HepG2 (cell line): Measurements from ENCODE around the gene GLIS1. TPM values are rescaled to one million over a fixed set of nuclear protein-coding genes. Genes with fewer than 3 reads are reported as not detected.

Experiments used
- ATAC-seq: fragments of 200-7000 bp; cut with Tn5 transposase; 3 replicates; pipeline ENCODE4 v1.9.1; 2020; ENCODE audit warnings: mild to moderate bottlenecking, moderate library complexity
- BruUV-seq: library from RNA; stranded (reverse); fragments of 400-500 nt; replicated peaks from 2 replicates; lab custom pipeline; 2021; lab: Mats Ljungman, UMichigan
- CTCF ChIA-PET: fragments of 300-600 bp; formaldehyde crosslinking; extraction: SDS; loops from one replicate; lab custom pipeline; 2021; ENCODE audit warnings: low total read pairs, inconsistent platforms, low intra/inter-chr PET ratio; lab: Yijun Ruan, JAX
- POLR2A ChIA-PET: fragments of 350-600 bp; sonication (Branson Sonifier 250); formaldehyde crosslinking; loops from one replicate; lab custom pipeline; 2020; ENCODE audit warnings: antibody characterized with exemption, inconsistent platforms; lab: Yijun Ruan, JAX
- DNase-seq: peaks from one replicate; pipeline ENCODE4 v3.0.0-alpha.2; 2015; ENCODE audit warnings: low spot score
- FAIRE-seq: peaks from 3 replicates; lab custom pipeline; 2011; peaks lifted over from hg19 to GRCh38; lab: Jason Lieb, UNC
- H2AFZ ChIP-seq: one replicate; pipeline ENCODE4 v1.6.1; 2011; ENCODE audit warnings: low read length, inconsistent platforms
- H3K27ac ChIP-seq: fragments of 300-600 bp; 3 replicates; pipeline ENCODE4 v1.8.0; 2011; ENCODE audit warnings: mixed run types, mild to moderate bottlenecking, mixed read lengths, low read length, inconsistent platforms; ENCODE audit not compliant: insufficient read depth; ENCODE audit errors: extremely low read length
- H3K27me3 ChIP-seq, 2 experiments: fragments of 200-600 bp in 1 of 2; 2 replicates in 1 of 2; 3 replicates in 1 of 2; pipeline versions ENCODE4 v1.6.0 to v1.8.0; 2011; ENCODE audit warnings: low read length in 2 of 2, mild to moderate bottlenecking in 2 of 2, moderate library complexity in 2 of 2, inconsistent platforms in 1 of 2; ENCODE audit not compliant: insufficient read depth in 2 of 2, control insufficient read depth in 1 of 2
- H3K36me3 ChIP-seq, 2 experiments: fragments of 200-600 bp in 1 of 2; replicated peaks in 1 of 2; 2 replicates in 1 of 2; 3 replicates in 1 of 2; pipeline versions ENCODE4 v1.5.1 to v1.8.0; 2011; ENCODE audit warnings: low read length in 2 of 2, inconsistent platforms in 1 of 2; ENCODE audit not compliant: insufficient read depth in 2 of 2, control insufficient read depth in 1 of 2
- H3K4me1 ChIP-seq: 2 replicates; pipeline ENCODE4 v1.5.1; 2012; ENCODE audit warnings: low read length, inconsistent platforms; ENCODE audit not compliant: insufficient read depth
- H3K4me2 ChIP-seq: 2 replicates; pipeline ENCODE4 v1.6.0; 2011; ENCODE audit warnings: low read depth, low read length, inconsistent platforms
- H3K4me3 ChIP-seq, 3 experiments: fragments of 200-600 bp in 1 of 3; sonication (generic), shearing (Covaris generic) in 1 of 3; replicated peaks in 1 of 3; 2 replicates each; pipeline ENCODE4 v1.5.1; 2011 to 2016; ENCODE audit warnings: low read length in 3 of 3, inconsistent platforms in 2 of 3, low read depth in 2 of 3, mild to moderate bottlenecking in 2 of 3, control low read depth in 1 of 3, mixed read lengths in 1 of 3; ENCODE audit not compliant: insufficient read depth in 1 of 3
- H3K79me2 ChIP-seq: one replicate; pipeline ENCODE4 v1.6.1; 2011; ENCODE audit warnings: low read length, inconsistent platforms; ENCODE audit not compliant: insufficient read depth
- H3K9ac ChIP-seq: 2 replicates; pipeline ENCODE4 v1.6.0; 2011; ENCODE audit warnings: mild to moderate bottlenecking, low read depth, low read length, inconsistent platforms; ENCODE audit not compliant: insufficient read depth
- H3K9me3 ChIP-seq: 2 replicates; pipeline ENCODE4 v1.5.1; 2012; ENCODE audit warnings: mild to moderate bottlenecking, low read length
- H4K20me1 ChIP-seq: 2 replicates; pipeline ENCODE4 v1.6.0; 2011; ENCODE audit warnings: inconsistent platforms, mild to moderate bottlenecking, low read length, moderate library complexity; ENCODE audit not compliant: insufficient read depth
- ARNT ChIP-seq: fragments of 450-650 bp; IDR thresholded peaks from 2 replicates; pipeline ENCODE4 v1.6.1; 2017
- CBFB ChIP-seq: sonication (generic); formaldehyde crosslinking; IDR thresholded peaks from 2 replicates; pipeline ENCODE4 v1.4.0; 2020; ENCODE audit warnings: missing genetic modification reagents
- CHD4 ChIP-seq: fragments of 200-600 bp; sonication (generic); IDR thresholded peaks from 2 replicates; pipeline ENCODE4 v1.7.0; 2017; ENCODE audit warnings: mild to moderate bottlenecking, low read length, borderline replicate concordance
- KLF13 ChIP-seq: sonication (generic); formaldehyde crosslinking; IDR thresholded peaks from 2 replicates; pipeline ENCODE4 v1.4.0; 2020; ENCODE audit warnings: mild to moderate bottlenecking, missing genetic modification reagents
- MAF1 ChIP-seq: sonication (generic); formaldehyde crosslinking; IDR thresholded peaks from 2 replicates; pipeline ENCODE4 v1.5.0; 2020; ENCODE audit warnings: missing genetic modification reagents, borderline replicate concordance
- MYC ChIP-seq: sonication (generic); formaldehyde crosslinking; IDR thresholded peaks from 2 replicates; pipeline ENCODE4 v1.9.0; 2021; ENCODE audit warnings: missing genetic modification reagents, borderline replicate concordance
- MYNN ChIP-seq: sonication (generic); formaldehyde crosslinking; IDR thresholded peaks from 2 replicates; pipeline ENCODE4 v1.4.0; 2020; ENCODE audit warnings: mild to moderate bottlenecking, low read depth, missing genetic modification reagents
- SATB2 ChIP-seq: sonication (generic); formaldehyde crosslinking; IDR thresholded peaks from 2 replicates; pipeline ENCODE4 v1.5.0; 2020; ENCODE audit warnings: missing genetic modification reagents
- SKI ChIP-seq: fragments of 450-650 bp; IDR thresholded peaks from one replicate; pipeline ENCODE4 v1.6.1; 2018; ENCODE audit warnings: mild to moderate bottlenecking; ENCODE audit not compliant: partially characterized antibody
- ZFP36L2 ChIP-seq: sonication (generic); formaldehyde crosslinking; IDR thresholded peaks from 2 replicates; pipeline ENCODE4 v1.4.0; 2020; ENCODE audit warnings: missing genetic modification reagents
- ZNF292 ChIP-seq: sonication (generic); formaldehyde crosslinking; IDR thresholded peaks from 2 replicates; pipeline ENCODE4 v1.8.1; 2022; ENCODE audit warnings: mild to moderate bottlenecking, low read depth, missing genetic modification reagents, borderline replicate concordance
- ZNF33A ChIP-seq: sonication (generic); formaldehyde crosslinking; IDR thresholded peaks from 2 replicates; pipeline ENCODE4 v1.5.1; 2020; ENCODE audit warnings: missing genetic modification reagents, mild to moderate bottlenecking, moderate library complexity, borderline replicate concordance
- ZNF691 ChIP-seq: sonication (generic); formaldehyde crosslinking; IDR thresholded peaks from 2 replicates; pipeline ENCODE4 v1.4.0; 2020; ENCODE audit warnings: missing genetic modification reagents, low read depth, mild to moderate bottlenecking, borderline replicate concordance
- ZNF713 ChIP-seq: sonication (generic); formaldehyde crosslinking; IDR thresholded peaks from 2 replicates; pipeline ENCODE4 v1.4.0; 2020; ENCODE audit warnings: mild to moderate bottlenecking, missing genetic modification reagents
- ZNF777 ChIP-seq: sonication (generic); formaldehyde crosslinking; IDR thresholded peaks from 2 replicates; pipeline ENCODE4 v1.4.0; 2020; ENCODE audit warnings: missing genetic modification reagents
- WGBS: methylation state at CpG from one replicate; pipeline ENCODE4 v1.1.6; 2017; ENCODE audit warnings: low lambda C conversion rate; 5-methylcytosine and 5-hydroxymethylcytosine counted together
- in situ Hi-C: cut with HindIII; loops from 2 replicates; pipeline ENCODE4 v1.10.0; 2017; ENCODE audit warnings: low pct_unique_long_range_greater_than_20kb; ENCODE audit not compliant: extremely low pct_ligation_motif_present
- intact Hi-C: fragments of 100-400 bp; cut with micrococcal nuclease; formaldehyde crosslinking; loops from one replicate; pipeline ENCODE4 v1.10.0; 2022; ENCODE audit not compliant: unreplicated experiment
- polyA plus RNA-seq, 8 experiments: library from polyadenylated mRNA; depleted of rRNA in 3 of 8; stranded (reverse) in 7 of 8; unstranded in 1 of 8; fragments of >200 nt; fragmentation: Illumina TruSeq in 4 of 8; extraction: Trizol in 4 of 8; gene quantifications; 2 replicates each; pipeline versions ENCODE4 v1.2.1 to v1.2.3, GENCODE V29; 2011 to 2016; ENCODE audit warnings: low read depth in 4 of 8, missing spikeins in 1 of 8, mixed read lengths in 1 of 8; ENCODE audit not compliant: insufficient read depth in 1 of 8
- total RNA-seq, 5 experiments: library from RNA; depleted of rRNA; stranded (reverse); fragments of >200 nt; fragmentation: Illumina TruSeq; extraction: Trizol; gene quantifications; 2 replicates each; pipeline ENCODE4 v1.2.3, GENCODE V29; 2016; ENCODE audit warnings: low read depth in 1 of 5

Gene GLIS1
- total and polyA plus RNA-seq, 2 of the 13 experiments (the other 11 are each of a cell fraction or from before 2014, with no cell fraction given), result 0.03 TPM; not detected in 1

GRCh38 chr1:53511933-53512806 lies 226.8 kb downstream of the GLIS1 start:
- 43% methylated on average over 11 of the region's 19 CpGs for WGBS
- DNase-seq (no peak), FAIRE-seq (no peak), ATAC-seq (no peak)
- Histone ChIP-seq H3K4me1 (no peaks in the 10 kb centered on the region), H3K9me3 (no peaks in the 10 kb centered on the region), H3K36me3 (no peaks in the 10 kb centered on the region), H3K27ac (no peak overlapping the region), H3K4me3 (no peak overlapping the region), H3K79me2 (no peaks in the 10 kb centered on the region), H3K4me2 (no peak overlapping the region), H2AFZ (no peak overlapping the region), H3K27me3 (peaks cover 14 to 53% of the 10 kb centered on the region in 2 experiments), H3K9ac (no peak overlapping the region), H4K20me1 (no peaks in the 10 kb centered on the region)
- ChIA-PET CTCF (no interaction called here), POLR2A (no interaction called here)
- no TSS peak for BruUV-seq
- TF ChIP-seq CHD4 (no peak), MYNN (CRISPR knock-in tag) (no peak), ZNF691 (CRISPR knock-in tag) (no peak), KLF13 (no peak), MAF1 (CRISPR knock-in tag) (no peak), ZNF33A (no peak), MYC (CRISPR knock-in tag) (no peak), SKI (no peak), ZNF713 (CRISPR knock-in tag) (no peak), ZNF292 (no peak), ZNF777 (CRISPR knock-in tag) (no peak), ZFP36L2 (CRISPR knock-in tag) (no peak), CBFB (no peak), SATB2 (no peak), ARNT (no peak)
- intact Hi-C loops, result no loop called here
- in situ Hi-C loops, result no loop called here
